ENCODE data around the gene LEPROT. TPM values are rescaled to one million over a fixed set of nuclear protein-coding genes. Genes with fewer than 3 reads are reported as not detected.

The LEPROT gene
- total and polyA plus RNA-seq, 10 donors: 12.5 to 104 (median 68.6) TPM

DNA sequence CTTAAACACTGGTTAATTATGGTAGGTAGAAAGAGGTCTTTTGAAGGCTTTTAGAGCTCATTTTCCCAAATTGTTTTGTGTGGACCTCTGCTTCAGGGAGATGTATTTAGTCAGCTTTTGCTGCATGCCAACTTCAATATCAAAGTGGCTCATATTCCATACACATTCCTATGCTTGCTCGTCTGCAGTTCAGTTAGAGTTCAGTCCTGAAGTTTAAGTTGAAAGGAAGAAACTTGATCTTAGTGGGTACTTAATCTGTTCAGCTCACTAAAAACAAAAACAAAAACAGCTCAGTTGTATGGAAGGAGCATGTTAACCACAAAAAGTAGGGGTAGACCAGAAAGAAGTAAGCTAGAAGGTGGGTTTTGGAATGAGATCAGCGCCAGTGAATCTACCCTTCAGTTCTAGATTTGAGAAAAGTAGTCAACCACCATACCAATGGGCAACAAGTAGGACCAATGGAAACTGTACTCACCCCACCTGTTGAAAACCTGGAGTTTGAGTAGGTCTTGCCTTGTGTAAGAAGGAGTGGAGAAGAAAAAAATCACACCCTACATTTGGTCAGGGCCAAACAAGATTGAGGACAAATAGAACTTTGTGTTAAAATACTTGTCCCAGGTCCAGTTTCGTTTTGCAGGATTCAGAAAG lies 58.0 kb downstream of the LEPROT start:
- Histone ChIP-seq H3K27me3 (replicated peaks in 1 of 7) (no peaks in the 10 kb centered on the region), H3K9me3 (no peaks in the 10 kb centered on the region), H3K4me3 (no peak overlapping the region), H3K4me1 (no peaks in the 10 kb centered on the region), H3K36me3 (no peaks in the 10 kb centered on the region), H3K27ac (no peak overlapping the region)
- DNase-seq: no peak
- intact Hi-C loops (cut with DNase I; ENCODE audit: low total_unique reads): no loop called here
- 72 to 89% (median 86%) methylated on average over 3 of the region's 3 CpGs for WGBS, 5 donors
- TF ChIP-seq, protein P1, sequence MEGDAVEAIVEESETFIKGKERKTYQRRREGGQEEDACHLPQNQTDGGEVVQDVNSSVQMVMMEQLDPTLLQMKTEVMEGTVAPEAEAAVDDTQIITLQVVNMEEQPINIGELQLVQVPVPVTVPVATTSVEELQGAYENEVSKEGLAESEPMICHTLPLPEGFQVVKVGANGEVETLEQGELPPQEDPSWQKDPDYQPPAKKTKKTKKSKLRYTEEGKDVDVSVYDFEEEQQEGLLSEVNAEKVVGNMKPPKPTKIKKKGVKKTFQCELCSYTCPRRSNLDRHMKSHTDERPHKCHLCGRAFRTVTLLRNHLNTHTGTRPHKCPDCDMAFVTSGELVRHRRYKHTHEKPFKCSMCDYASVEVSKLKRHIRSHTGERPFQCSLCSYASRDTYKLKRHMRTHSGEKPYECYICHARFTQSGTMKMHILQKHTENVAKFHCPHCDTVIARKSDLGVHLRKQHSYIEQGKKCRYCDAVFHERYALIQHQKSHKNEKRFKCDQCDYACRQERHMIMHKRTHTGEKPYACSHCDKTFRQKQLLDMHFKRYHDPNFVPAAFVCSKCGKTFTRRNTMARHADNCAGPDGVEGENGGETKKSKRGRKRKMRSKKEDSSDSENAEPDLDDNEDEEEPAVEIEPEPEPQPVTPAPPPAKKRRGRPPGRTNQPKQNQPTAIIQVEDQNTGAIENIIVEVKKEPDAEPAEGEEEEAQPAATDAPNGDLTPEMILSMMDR (IDR thresholded peaks at IDR 0.05 in 8 of 11, conservative IDR thresholded peaks at IDR 0.05 in 3 of 11): no peak
- no peak for TF ChIP-seq POLR2AphosphoS5 (IDR thresholded peaks at IDR 0.05)
- no peak for TF ChIP-seq POLR2A (IDR thresholded peaks at IDR 0.05)

DNA sequence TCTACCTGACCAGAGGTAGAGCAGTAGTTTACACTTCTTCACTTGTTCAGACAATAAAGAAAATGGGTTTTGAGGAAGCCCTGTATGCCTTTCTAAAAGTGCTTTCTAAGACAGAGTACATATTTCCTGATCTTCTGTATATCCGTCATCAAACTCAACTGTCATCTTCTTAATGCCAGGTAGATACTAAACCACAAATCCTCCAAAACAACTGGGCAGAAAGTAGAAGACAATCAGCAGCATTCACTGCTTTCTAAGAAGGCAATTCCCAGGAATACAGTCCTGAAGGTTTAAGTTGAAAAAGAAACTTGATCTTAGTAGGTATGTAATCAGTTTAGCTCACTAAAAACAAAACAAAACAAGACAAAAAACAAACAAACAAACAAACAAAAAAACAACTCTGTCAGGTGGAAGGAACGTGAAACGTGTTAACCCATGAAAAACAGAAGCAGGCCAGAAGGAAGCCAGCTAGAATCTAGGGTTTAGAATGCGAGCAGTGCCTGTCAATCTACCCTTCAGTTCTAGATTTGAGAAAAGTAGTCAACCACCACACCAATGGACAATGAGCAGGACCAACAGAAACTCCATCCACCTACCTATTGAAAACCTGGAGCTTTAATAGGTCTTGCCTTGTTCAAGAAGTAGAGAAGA lies 59.2 kb downstream of the LEPROT start:
- Histone ChIP-seq H3K4me1 (no peaks in the 10 kb centered on the region), H3K9me3 (no peaks in the 10 kb centered on the region), H3K27ac (no peak overlapping the region), H3K27me3 (replicated peaks in 1 of 7) (no peaks in the 10 kb centered on the region), H3K4me3 (no peak overlapping the region), H3K36me3 (no peaks in the 10 kb centered on the region)
- intact Hi-C loops (cut with DNase I; ENCODE audit: low total_unique reads): no loop called here
- whole genome bisulfite sequencing, 5 donors: 86 to 95% (median 89%) methylated on average over 4 of the region's 4 CpGs
- no peak for DNase-seq
- TF ChIP-seq POLR2A (IDR thresholded peaks at IDR 0.05) (no peak), POLR2AphosphoS5 (IDR thresholded peaks at IDR 0.05) (no peak)
- TF ChIP-seq, protein P1 (IDR thresholded peaks at IDR 0.05 in 8 of 11, conservative IDR thresholded peaks at IDR 0.05 in 3 of 11): no peak

DNA sequence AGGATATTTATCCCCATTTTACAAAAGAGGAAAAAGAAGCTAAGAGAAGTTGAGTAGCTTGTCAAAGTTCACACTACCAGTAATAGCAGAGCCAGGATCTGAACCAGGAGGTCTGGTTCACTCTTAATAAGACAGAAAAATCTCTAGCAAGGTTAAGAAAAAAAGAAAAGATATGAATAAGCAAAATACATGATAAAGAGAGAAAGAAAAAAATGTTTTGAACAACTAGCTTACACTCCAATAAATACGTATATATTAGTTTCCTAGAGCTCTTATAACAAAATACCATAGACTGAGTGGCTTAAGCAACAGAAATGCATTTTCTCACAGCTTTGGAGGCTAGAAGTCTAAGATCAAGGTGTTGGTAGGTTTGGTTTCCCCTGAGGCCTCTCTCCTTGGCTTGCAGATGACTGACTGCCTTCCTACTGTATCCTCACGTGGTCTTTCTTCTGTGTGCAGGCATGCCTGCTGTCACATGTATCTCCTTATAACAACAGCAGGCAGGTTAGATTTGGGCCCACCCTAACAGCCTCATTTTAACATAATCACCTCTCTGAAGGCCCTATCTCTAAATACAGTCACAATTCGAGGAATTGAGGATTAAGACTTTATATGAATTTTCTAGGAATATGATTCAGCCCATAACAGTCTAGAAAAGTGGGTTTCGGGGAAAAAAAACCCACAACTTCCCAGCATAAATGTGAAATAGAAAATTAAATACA lies 60.4 kb downstream of the LEPROT start:
- Histone ChIP-seq H3K27me3 (replicated peaks in 1 of 7) (no peaks in the 10 kb centered on the region), H3K9me3 (no peaks in the 10 kb centered on the region), H3K4me1 (no peaks in the 10 kb centered on the region), H3K4me3 (no peak overlapping the region), H3K27ac (no peak overlapping the region), H3K36me3 (no peaks in the 10 kb centered on the region)
- intact Hi-C loops (cut with DNase I; ENCODE audit: low total_unique reads): no loop called here
- TF ChIP-seq POLR2AphosphoS5 (IDR thresholded peaks at IDR 0.05): no peak
- TF ChIP-seq POLR2A (IDR thresholded peaks at IDR 0.05): no peak
- TF ChIP-seq, protein P1 (IDR thresholded peaks at IDR 0.05 in 8 of 11, conservative IDR thresholded peaks at IDR 0.05 in 3 of 11): no peak
- 70 to 91% (median 83%) methylated on average over 4 of the region's 4 CpGs for WGBS, 5 donors
- DNase-seq: no peak

Data from spleen (tissue), 11 donors.